Endometrium (tissue), 2 donors: Measurements from ENCODE around the gene SUCNR1.
"Not testable (repeated sequence)": the region's sequence is repeated elsewhere in the genome, so short reads cannot be mapped to it uniquely, and the experiment has no call there.

Source experiments
- FAIRE-seq: peaks from 2 replicates; lab custom pipeline; 2012; peaks lifted over from hg19 to GRCh38; lab: Jason Lieb, UNC
- donor health status: control.
- donor health status: control.

SUCNR1 gene

DNA sequence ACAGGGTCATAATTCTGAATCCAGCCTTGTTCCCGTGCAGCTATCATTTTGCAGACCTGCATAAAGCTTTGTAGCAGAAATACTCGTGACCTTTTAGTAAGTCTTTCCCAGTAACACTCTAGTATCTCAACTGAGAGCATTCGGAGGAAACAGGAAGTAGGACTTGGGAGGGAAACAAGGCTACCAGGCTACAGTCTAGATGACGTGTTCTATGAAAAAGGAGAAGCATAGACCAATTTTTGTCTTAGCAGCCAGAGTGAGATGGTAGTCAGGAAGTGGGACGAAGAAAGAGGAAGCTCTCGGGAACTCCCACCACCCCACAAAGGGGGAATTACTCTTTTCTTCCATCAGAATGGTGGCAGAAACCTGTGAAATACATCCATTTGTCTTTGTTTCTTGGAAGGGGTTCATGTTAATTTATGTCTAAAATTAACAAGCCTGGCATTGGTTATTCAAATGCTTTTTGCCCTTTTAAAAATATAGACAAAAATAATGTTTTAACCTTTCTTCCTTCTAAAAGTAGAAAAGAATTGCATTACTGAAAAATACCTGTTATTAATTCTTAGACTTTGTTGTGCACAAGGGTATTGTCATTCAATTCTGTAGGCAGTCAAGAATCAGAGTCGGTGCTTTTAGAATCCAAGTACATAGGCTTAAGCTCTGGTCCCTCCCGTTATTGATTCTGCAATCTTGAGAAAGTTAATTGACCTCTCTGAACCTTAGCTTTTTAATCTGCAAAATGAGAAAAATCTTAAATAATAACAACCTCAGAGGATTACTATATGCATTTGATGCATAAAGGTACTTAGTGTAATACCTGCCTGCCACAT, 1.6 kb upstream of the SUCNR1 start:
- FAIRE-seq, result no peak

DNA sequence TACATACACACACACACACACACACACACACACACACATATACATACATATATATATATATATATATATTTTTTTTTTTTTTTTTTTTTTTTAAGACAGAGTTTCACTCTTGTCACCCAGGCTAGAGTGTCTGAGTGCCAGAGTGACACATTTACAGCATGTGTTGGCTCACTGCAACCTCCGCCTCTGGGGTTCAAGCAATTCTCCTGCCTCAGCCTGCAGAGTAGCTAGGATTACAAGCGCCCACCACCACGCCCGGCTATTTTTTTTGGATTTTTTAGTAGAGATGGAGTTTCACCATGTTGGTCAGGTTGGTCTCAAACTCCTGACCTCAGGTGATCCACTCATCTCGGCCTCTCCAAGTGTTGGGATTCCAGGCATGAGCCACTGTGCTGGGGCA, 636 bp downstream of the SUCNR1 start:
- not testable (repeated sequence) for FAIRE-seq

DNA sequence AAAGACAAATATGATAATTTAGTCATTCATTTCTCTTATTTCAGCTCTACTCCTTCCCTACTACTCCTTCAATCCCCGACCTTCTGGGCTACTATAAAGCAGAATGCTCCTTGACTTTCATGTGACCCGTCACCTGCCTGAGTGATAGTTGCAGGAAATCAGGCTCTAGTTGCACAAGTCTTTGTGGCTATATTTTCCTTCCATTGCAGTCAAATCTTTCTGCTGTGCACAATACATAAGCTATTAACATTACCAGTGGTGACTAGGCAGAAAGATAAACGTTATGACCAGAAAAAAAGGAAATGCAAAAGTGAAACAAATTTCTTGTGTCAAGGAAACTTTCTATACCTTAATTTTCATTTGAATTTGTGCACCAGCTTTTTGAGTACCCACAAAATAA, 2.3 kb downstream of the SUCNR1 start:
- FAIRE-seq, result no peak

DNA sequence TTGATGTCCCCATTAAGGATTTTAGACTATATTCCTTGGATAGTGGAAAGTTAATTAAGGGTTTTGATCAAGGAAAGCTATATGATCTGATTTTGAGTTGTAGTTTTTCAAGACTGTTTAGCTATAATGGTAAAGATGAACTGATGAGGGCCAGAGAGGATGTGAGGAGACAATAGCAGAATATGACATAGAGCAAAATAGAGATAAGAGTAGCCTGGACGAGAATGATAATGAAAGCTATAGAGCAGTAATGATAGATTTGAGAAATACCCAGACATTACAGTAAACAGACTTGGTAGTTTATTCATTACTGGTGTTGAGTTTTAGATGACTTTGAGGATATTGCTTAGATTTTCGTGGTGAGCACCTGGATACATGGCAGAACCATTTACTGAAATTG, 3.8 kb downstream of the SUCNR1 start:
- FAIRE-seq, result no peak

DNA sequence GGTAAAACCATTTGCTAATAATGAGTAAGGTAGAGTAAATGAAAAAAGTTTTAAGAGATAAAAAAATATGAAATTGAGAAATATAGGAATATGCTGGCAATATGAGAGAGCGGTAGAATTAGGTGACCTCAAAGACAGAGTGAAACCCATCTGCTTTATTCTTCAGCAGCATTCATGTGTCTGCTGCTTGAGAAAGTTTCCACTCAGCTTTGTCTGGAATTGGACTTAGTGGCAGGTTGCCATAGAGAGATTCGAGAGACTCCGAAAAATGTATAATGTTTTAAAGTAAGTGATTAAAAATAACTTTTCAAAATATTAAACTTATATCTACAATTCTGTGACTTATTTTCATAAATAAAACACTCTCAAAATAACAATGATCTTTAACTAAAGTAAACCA, 5.0 kb downstream of the SUCNR1 start:
- FAIRE-seq, result no peak

DNA sequence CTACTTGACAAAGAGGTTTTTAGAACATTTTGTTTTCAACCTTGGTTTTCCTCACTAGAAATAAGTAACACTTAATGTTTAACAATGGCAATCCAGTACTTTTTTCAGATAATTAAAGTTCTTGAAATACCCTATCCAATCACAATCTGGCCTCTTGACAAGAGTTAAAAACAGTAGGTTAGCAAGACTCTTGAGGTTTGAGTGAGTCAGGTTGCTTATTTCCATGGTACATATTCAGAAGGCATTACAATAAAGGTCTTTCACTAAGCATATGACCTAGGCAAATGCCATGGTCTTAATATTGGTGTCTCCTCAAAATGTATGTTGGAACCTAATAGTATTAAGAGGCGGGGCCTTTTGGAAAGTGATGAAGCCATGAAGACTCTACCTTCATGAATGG, 5.6 kb downstream of the SUCNR1 start:
- no peak for FAIRE-seq

DNA sequence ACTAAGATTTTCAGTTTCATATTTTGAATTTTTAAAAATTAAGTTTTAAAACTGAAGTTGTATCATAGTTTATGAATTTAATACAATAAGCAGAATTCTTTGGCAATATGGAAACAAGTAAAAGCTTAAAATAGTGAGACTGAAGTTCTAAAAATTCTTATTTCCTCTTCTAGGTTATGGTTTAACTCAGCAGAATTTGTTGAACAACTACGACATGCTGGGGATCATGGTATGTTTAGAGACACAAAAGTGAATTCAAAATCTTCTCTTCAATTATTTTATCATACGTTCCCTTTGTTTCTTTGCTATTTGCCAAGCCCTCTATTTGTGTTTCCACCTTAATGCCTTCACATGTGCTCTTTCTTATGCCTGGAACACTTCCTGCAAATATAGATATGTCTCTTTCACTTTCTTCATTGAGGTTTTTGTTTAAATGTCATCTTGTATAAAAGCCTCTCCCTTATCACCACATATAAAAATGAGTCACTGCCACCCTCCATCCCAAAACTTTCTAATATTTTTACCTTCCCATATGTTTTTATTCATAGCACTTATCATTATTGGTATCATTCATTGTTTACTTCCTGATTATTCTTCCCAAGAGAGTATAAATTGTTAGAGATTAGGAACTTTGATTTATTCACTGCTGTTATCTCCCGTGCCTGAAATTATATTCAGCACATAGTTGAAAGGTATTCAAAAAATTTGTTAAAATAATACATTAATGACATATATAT, 6.4 kb downstream of the SUCNR1 start:
- peak; percentile 55 for FAIRE-seq

DNA sequence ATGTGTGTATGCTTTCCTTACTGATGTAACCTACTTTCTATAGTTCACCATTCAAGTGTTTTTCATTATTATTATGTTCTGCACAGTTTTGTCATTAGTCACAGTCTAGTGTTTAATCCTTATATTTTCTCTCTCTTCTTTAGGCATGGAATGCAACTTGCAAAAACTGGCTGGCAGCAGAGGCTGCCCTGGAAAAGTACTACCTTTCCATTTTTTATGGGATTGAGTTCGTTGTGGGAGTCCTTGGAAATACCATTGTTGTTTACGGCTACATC, 6.9 kb downstream of the SUCNR1 start:
- FAIRE-seq, result no peak

DNA sequence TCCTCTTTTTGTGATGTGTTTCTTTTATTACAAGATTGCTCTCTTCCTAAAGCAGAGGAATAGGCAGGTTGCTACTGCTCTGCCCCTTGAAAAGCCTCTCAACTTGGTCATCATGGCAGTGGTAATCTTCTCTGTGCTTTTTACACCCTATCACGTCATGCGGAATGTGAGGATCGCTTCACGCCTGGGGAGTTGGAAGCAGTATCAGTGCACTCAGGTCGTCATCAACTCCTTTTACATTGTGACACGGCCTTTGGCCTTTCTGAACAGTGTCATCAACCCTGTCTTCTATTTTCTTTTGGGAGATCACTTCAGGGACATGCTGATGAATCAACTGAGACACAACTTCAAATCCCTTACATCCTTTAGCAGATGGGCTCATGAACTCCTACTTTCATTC, 7.7 kb downstream of the SUCNR1 start:
- no peak for FAIRE-seq

DNA sequence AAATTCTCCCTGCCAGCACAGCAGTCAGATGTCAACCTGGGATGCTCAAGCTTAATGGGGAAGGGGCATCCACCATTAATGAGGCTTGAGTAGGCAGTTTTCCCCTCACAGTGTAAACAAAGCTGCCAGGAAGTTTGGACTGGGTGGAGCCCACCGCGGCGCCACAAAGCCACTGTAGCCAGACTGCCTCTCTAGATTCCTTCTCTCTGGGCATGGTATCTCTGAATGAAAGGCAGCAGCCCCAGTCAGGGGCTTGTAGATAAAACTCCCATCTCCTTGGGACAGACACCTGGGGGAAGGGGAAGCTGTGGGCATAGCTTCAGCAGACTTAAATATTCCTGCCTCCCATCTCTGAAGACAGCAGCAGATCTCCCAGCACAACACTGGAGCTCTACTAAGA, 12.0 kb downstream of the SUCNR1 start:
- not testable (repeated sequence) for FAIRE-seq

DNA sequence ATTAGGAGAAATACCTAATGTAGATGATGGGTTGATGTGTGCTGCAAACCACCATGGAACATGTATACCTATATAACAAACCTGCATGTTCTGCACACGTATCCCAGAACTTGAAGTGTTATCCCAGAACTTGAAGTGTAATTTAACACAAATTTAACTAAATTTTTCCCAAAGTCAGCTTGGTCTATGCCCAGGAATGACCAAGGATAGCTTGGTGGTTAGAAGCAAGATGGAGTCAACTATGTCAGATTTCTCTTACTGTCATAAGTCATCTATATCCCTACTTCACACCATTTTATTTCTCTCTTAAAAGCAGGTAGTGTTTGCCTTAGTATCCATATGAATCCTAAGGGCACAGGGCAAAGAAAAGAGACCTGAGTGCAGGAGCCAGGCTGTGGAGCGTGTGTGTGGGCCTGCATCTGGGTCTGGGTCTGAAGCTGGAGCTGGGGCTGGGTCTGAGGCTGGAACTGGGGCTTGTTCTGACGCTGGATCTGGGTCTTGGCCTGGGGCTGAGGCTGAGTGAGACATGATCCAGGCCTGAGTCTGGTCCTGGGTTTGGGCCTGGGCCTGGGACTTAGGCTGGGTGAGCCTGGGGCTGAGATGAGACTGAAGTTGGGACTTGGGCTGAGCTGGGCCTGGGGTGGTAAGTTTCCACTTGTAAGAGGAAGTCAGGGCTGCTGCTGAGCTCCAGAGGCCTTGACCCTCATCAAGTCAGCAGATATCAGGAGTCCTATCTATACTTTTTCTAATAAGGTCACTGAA, 14.2 kb downstream of the SUCNR1 start:
- not testable (repeated sequence) for FAIRE-seq

DNA sequence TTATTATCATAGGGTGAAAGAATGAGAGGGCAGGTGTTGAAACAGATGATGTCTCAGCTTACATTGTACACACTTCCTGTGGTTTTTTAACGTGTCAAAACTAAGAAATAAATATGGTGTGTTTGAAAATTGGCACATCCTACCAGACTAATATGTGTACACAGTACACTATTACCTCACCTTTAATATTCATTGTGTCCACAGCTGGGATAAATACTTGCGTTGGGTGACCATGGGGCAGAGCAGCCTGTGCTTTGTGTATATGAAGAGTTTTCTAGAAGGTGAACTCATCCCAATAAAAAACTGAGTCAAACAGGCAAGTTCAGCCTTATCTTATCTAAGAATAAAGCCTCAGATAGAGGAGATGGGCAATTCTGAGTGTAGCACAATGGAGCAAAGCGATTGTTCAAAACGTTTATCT, 17.3 kb downstream of the SUCNR1 start:
- no peak for FAIRE-seq

DNA sequence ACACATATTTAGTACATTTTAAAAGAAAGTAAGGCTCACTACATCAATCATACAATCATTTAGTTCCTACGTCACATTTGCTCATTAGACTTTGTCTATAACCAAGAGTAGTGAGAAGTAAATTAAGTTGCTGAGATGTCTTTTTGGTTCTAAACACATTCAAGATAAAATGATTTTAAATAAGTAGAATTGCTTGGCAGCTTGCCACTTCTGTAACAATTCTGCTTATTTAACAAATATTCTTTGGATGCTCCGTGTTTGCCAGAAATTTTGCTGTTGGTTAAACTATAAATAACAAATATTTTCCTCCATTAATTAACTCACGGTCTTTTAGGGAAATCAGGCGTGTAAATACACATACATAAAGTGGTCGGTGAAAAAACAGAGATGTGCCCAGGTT, 18.3 kb downstream of the SUCNR1 start:
- no peak for FAIRE-seq

DNA sequence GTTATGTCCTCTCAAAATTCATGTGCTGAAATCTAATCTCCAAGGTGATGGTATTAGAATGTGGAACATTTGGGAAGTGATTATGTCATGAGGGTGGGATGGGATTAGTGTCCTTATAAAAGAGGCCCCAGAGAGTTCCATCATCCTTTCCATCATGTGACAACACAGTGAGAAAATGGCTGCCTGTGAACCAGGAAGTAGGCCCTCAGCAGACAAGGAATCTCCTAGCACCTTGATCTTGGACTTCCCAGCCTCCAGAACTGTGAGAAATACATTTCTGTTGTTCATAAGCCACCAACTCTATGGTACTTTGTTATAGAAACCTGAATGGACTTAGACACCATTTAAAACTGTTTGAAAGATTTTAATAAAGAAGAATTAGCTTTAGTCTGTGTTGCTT, 20.8 kb downstream of the SUCNR1 start:
- FAIRE-seq, result no peak

DNA sequence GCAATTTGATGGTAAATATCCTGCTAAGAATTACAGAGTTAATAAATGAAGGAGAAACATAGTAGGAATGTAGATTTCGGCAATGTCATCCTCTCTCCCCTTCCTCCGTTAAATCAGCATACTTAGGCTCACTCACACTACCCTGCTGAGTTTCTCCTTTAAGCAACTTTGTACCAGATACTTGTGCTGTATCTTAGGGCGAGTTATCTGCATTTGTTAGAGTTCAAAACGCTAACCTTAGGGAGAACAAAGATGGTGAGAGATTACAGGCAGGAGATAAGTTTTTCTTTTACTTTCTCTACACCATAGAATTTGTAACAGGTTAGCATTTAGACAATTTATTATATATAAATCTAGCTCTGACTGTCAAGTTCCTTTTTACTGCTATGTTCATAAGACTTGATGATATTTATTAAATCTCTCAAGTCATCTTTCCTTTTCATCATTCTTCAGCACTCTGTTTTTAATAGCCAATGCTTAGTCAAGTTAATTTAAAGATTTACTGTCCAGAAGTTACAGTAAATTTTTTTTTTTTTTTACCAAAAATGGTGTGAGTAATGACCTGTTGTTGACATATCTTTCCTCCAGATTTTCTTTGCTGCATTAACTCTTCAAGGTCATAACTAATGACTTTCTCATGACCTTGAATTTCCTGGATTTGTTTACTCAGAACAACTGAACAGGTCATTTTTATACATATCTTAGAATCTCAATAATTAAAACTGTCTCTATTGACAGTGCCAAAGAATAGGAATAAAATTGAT, 22.2 kb downstream of the SUCNR1 start:
- peak; percentile 62 for FAIRE-seq

DNA sequence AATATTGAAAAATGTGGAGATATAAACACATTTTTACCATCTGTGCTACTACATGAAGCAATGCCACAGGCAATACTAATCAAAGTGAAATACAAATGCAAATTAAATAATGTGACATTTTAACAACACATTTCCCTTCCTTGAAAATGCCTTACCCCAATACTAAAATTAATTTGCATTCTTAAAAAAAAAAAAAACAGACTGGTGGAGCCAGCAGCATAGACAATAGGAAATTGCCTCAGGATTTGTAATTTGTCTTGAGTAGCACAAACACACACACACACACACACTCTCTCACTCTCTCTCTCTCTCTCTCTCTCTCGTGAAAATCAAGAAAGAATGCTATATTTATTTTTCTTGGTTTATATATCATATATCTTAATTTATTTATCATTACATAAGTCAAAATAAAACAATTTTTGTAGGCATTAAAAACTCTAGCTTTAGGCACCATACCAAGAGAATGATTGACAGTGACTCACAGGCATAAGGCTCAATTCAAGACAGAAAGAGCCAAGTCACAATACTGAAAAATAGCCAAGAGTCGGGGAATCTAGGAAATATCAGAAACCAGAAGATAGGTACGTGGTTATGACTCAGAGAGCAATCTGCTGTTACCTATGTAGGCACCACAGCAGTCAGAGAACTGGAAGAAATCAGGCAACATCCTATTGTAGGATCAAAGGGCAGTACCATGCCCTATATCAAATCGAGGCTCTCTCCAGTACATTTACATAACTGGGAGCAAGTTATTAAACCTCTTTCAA, 23.0 kb downstream of the SUCNR1 start:
- no peak for FAIRE-seq

DNA sequence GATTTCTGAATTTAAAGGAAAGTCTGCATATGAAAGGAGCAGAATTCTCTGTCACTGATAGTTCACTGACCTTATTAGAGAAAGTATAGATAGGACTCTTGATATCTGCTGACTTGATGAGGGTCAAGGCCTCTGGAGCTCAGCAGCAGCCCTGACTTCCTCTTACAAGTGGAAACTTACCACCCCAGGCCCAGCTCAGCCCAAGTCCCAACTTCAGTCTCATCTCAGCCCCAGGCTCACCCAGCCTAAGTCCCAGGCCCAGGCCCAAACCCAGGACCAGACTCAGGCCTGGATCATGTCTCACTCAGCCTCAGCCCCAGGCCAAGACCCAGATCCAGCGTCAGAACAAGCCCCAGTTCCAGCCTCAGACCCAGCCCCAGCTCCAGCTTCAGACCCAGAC, 24.7 kb downstream of the SUCNR1 start:
- not testable (repeated sequence) for FAIRE-seq

DNA sequence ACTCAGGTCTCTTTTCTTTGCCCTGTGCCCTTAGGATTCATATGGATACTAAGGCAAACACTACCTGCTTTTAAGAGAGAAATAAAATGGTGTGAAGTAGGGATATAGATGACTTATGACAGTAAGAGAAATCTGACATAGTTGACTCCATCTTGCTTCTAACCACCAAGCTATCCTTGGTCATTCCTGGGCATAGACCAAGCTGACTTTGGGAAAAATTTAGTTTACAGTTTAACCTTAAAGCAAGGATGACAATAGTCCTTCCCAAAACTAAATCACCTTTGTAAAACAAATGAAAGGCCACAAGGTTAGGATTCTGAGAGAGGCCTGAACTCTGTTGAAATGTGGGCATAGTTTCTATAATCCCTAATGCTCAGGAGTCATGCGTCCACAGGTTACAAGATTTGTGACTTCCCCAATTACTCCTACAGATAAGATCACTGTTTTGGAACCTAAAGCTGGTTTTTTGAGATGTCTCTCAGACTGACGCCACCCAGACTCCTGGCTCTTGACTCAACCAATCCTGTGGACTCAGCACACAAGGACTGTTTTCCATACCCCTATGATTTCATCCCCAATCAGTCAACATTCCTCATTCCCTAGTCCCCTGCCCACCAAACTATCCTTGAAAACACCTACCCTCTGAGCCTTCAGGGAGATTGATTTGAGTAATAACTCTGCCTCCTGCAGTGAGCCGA, 25.3 kb downstream of the SUCNR1 start:
- not testable (repeated sequence) for FAIRE-seq

DNA sequence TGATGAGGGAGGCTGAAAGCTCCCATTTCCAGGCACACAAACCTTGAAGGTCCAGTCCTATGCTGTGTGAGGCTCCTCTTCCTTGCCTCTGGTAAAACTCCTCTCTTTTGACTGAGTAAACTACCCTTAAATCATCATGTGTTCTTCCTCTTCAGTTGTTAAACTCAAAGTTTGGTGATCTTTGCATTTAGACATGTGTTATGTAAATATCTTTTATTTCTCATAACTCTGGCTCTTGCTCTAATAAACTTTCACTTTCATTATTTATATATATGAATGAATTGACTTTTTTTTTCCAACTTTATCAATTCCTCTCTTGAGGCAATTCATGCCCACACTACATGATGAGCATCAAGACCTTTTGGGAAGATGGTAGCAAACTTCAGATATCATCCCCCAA, 26.6 kb downstream of the SUCNR1 start:
- FAIRE-seq, result no peak

DNA sequence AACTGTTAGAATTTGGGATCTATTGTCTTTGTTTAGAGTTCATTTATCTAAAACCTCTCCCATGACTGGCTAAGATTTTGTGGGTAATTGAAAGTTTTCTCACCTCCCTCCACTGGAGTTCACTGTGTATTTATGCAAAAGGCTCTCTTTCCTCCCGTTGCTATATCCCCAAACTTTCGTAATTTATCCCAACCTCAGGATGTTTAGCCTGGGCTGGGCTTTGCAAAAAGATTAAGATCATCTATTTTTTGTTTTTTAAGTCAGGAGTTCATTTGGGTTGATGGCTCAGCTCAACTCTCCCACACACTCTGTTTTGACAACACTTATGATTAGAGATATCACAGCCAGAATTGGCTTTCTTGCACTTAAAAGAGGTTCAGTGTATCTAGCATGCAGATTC, 27.0 kb downstream of the SUCNR1 start:
- FAIRE-seq, result peak; percentile 58
